Nephron (organoid): ENCODE data around the gene ELAVL3.
"Not testable (repeated sequence)": the region's sequence is repeated elsewhere in the genome, so short reads cannot be mapped to it uniquely, and the experiment has no call there.

Experiments used
- H3K27ac Mint-ChIP-seq, 3 experiments: 2 replicates each; pipeline ENCODE4 v1.8.0; 2020; ENCODE audit warnings: mixed read lengths in 3 of 3, mild to moderate bottlenecking in 2 of 3, moderate library complexity in 1 of 3
- H3K27me3 Mint-ChIP-seq: 2 replicates; pipeline ENCODE4 v1.8.0; 2021; ENCODE audit warnings: low read depth, mild to moderate bottlenecking, moderate library complexity, mixed read lengths
- H3K36me3 Mint-ChIP-seq: 2 replicates; pipeline ENCODE4 v1.8.0; 2020; ENCODE audit warnings: low read depth, mixed read lengths
- H3K4me1 Mint-ChIP-seq: 2 replicates; pipeline ENCODE4 v1.8.0; 2020; ENCODE audit warnings: mixed read lengths
- H3K4me3 Mint-ChIP-seq, 3 experiments: 2 replicates each; pipeline ENCODE4 v1.8.0; 2020; ENCODE audit warnings: mild to moderate bottlenecking in 3 of 3, mixed read lengths in 3 of 3, moderate library complexity in 2 of 3
- H3K9me3 Mint-ChIP-seq: 2 replicates; pipeline ENCODE4 v1.8.0; 2020; ENCODE audit warnings: mixed read lengths
- TF ChIP-seq, protein P1 (sequence below), 3 experiments: fragments of 200-600 bp; sonication (generic); IDR thresholded peaks; one replicate each; pipeline ENCODE4 v1.5.0; 2021; ENCODE audit warnings: antibody characterized with exemption in 3 of 3; ENCODE audit not compliant: unreplicated experiment in 3 of 3

The ELAVL3 gene

DNA sequence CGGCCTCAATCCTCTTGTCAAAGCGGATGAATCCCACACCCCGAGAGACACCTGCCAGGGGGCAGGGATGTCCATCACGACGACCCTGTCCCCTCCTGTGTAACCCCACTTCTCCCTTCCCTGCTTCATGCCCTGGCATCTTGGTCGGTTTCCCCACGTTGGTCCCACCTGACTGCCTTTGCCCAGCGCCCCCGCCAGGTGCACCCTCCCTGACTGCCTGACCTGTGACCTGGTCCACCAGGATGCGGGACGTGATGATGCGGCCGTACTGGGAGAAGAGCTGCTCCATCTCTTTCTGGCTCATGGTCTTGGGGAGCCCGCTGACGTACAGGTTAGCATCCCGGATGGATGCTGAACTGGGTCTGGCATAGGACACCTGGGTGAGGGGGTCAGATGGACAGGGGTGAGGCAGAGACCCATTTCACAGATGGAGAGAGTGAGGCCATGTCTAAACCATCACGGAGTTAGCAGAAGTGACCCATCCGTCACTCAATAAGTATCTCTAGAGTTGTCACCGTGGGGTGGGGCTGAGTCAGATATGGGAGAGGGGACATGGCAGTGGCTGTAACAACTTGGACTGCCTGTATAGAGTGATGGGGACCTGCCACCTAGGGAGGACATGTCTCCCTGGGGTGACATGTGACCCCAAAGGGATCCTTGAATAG is 22.5 kb downstream of the ELAVL3 start:
- Mint-ChIP-seq H3K27me3 (peaks cover 7% of the 10 kb centered on the region), H3K9me3 (no peaks in the 10 kb centered on the region), H3K4me1 (no peaks in the 10 kb centered on the region), H3K27ac (no peak overlapping the region), H3K36me3 (no peaks in the 10 kb centered on the region), H3K4me3 (no peak overlapping the region)
- TF ChIP-seq, protein P1, sequence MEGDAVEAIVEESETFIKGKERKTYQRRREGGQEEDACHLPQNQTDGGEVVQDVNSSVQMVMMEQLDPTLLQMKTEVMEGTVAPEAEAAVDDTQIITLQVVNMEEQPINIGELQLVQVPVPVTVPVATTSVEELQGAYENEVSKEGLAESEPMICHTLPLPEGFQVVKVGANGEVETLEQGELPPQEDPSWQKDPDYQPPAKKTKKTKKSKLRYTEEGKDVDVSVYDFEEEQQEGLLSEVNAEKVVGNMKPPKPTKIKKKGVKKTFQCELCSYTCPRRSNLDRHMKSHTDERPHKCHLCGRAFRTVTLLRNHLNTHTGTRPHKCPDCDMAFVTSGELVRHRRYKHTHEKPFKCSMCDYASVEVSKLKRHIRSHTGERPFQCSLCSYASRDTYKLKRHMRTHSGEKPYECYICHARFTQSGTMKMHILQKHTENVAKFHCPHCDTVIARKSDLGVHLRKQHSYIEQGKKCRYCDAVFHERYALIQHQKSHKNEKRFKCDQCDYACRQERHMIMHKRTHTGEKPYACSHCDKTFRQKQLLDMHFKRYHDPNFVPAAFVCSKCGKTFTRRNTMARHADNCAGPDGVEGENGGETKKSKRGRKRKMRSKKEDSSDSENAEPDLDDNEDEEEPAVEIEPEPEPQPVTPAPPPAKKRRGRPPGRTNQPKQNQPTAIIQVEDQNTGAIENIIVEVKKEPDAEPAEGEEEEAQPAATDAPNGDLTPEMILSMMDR (IDR thresholded peaks at IDR 0.05; ENCODE audit: unreplicated experiment in 3 of 3): no peak

DNA sequence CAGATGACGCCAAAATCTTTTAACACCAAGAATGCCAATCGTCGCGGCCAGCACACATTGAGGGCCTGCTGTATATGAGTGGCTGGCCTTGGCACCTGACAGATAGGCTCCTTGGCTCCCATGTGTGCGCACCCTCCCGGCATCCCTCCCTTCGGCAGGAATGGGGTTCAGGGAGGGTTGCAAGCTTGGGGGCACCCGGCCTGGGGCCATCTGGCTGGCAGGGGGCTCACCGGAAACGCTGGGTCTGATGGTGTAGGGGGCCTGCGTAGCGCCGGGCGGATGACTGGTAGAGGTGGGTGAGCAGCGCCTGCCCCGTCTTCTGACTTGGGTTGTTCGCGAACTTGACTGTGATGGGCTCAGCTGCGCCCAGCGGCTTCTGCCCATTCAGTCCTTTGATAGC is 23.0 kb downstream of the ELAVL3 start:
- Mint-ChIP-seq H3K9me3 (no peaks in the 10 kb centered on the region), H3K27me3 (peaks cover 4% of the 10 kb centered on the region), H3K27ac (no peak overlapping the region), H3K4me1 (no peaks in the 10 kb centered on the region), H3K36me3 (no peaks in the 10 kb centered on the region), H3K4me3 (no peak overlapping the region)
- TF ChIP-seq, protein P1 (IDR thresholded peaks at IDR 0.05; ENCODE audit: unreplicated experiment in 3 of 3): no peak

DNA sequence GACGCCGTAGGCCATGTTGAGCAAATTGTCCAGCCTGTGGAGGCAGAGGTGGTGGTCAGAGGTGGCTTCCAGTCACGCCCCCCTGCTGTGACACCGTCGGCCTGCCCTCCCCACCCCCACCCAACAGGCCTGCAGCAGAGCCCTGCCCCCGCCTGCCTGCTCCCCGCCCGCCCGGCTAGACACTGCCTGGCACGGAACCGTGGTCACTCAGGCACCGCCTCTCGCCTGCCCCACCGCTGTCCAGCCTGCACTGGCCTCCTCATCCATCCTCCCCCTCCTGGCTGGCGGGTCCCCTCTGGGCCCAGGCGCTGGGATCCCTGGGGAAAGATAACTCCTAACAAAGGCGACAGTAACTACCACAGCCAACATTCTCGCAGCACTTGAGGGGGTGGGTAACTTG is 23.7 kb downstream of the ELAVL3 start:
- Mint-ChIP-seq H3K27ac (no peak overlapping the region), H3K4me3 (no peak overlapping the region), H3K4me1 (peaks cover 6% of the 10 kb centered on the region), H3K9me3 (no peaks in the 10 kb centered on the region), H3K36me3 (no peaks in the 10 kb centered on the region), H3K27me3 (peaks cover 4% of the 10 kb centered on the region)
- TF ChIP-seq, protein P1 (IDR thresholded peaks at IDR 0.05; ENCODE audit: unreplicated experiment in 3 of 3): no peak

DNA sequence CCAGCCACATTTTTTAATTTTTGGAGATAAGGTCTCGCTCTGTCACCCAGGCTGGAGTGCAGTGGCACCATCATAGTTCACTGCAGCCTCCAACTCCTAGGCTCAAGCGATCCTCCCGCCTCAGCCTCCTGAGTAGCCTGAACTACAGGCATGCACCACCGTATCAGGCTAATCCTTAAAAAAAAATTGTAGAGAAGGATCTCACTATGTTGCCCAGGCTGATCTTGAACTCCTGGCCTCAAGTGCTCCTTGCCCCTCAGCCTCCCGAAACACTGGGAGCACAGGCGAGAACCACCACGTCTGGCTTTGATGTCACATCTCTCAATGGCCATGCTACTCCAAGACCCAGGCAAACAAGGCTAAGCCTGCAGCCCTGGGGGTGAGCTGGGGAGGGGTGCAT is 24.2 kb downstream of the ELAVL3 start:
- no peak overlapping the region for H3K27ac Mint-ChIP-seq
- H3K27me3 Mint-ChIP-seq: peaks cover 4% of the 10 kb centered on the region
- TF ChIP-seq, protein P1 (IDR thresholded peaks at IDR 0.05; ENCODE audit: unreplicated experiment in 3 of 3): no peak
- H3K36me3 Mint-ChIP-seq: no peaks in the 10 kb centered on the region
- H3K4me1 Mint-ChIP-seq: peaks cover 9% of the 10 kb centered on the region
- H3K9me3 Mint-ChIP-seq: no peaks in the 10 kb centered on the region
- H3K4me3 Mint-ChIP-seq: no peak overlapping the region

DNA sequence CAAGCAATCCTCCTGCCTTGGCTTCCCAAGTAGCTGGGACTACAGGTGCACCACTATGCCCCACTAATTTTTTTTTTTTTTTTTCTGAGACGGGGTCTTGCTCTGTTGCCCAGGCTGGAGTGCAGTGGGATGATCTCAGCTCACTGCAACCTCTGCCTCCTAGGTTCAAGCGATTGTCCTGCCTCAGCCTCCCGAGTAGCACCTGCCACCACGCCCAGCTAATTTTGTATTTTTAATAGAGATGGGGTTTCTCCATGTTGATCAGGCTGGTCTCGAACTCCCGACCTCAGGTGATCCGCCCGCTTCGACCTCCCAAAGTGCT is 25.7 kb downstream of the ELAVL3 start:
- H3K36me3 Mint-ChIP-seq, H3K9me3 Mint-ChIP-seq, H3K4me1 Mint-ChIP-seq, H3K27ac Mint-ChIP-seq, H3K4me3 Mint-ChIP-seq, H3K27me3 Mint-ChIP-seq: not testable (repeated sequence)

DNA sequence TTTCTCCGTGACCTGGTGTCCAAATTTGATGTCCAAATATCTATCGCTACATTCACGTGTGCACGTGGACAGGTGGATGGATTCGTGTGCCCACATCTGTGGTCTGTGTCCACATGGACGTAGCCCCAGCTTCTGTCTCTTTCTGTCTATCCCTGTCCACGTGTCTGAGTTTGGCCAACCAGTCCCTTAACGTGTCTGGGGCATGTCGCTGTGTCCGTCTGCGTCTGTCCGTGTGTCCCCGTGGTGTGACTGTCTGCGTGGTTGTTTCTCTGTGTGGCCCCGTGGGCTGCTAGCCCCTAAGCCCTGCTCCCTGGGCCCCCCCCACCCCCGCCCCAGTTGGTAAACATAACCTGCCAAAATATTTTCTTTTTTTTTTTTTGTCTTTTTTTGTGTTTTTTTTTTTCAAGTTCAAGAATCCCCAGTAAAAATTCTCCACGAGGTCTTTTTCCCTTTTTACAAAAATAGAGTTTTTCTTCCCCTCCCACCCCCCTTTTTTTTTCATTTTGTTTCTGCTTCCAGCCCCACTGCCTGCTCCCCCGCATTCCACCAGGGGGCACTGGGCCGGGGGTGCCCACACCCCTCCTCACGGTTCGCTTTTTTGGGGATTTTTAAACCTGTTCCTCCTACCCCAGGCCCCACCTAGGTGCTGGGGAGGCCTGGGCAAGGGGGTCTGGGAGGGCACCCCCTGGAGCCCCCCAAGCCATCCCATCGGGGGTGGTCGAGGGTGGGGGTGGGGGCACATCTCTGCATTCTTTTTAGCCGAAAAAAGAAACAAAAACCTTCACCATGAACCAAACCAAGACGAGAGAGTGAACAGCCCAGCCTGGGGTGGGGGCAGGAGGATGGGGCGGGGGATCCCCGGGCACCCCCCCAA is 27.1 kb downstream of the ELAVL3 start:
- TF ChIP-seq, protein P1 (IDR thresholded peaks at IDR 0.05; ENCODE audit: unreplicated experiment in 3 of 3): peak; percentile 14 to 28 (median 20)
- Mint-ChIP-seq H3K4me3 (peak overlapping the region in 1 of 3 experiments; percentile 51), H3K27ac (peak overlapping the region in 1 of 3 experiments; percentile 69), H3K27me3 (peaks cover 4% of the 10 kb centered on the region), H3K4me1 (peaks cover 9% of the 10 kb centered on the region), H3K36me3 (no peaks in the 10 kb centered on the region), H3K9me3 (no peaks in the 10 kb centered on the region)
